Activated naive CD4-positive, alpha-beta T cell (primary cell): Measurements from ENCODE around the gene CPLX1.
"Not testable (repeated sequence)": the region's sequence is repeated elsewhere in the genome, so short reads cannot be mapped to it uniquely, and the experiment has no call there.

Experiments used
- DNase-seq, 4 experiments: peaks; one replicate each; lab custom pipeline; 2025; lab: John Stamatoyannopoulos, UW

Gene CPLX1

GRCh38 chr4:820230-821172 is 5.4 kb downstream of the CPLX1 start:
- DNase-seq: no peak

DNA sequence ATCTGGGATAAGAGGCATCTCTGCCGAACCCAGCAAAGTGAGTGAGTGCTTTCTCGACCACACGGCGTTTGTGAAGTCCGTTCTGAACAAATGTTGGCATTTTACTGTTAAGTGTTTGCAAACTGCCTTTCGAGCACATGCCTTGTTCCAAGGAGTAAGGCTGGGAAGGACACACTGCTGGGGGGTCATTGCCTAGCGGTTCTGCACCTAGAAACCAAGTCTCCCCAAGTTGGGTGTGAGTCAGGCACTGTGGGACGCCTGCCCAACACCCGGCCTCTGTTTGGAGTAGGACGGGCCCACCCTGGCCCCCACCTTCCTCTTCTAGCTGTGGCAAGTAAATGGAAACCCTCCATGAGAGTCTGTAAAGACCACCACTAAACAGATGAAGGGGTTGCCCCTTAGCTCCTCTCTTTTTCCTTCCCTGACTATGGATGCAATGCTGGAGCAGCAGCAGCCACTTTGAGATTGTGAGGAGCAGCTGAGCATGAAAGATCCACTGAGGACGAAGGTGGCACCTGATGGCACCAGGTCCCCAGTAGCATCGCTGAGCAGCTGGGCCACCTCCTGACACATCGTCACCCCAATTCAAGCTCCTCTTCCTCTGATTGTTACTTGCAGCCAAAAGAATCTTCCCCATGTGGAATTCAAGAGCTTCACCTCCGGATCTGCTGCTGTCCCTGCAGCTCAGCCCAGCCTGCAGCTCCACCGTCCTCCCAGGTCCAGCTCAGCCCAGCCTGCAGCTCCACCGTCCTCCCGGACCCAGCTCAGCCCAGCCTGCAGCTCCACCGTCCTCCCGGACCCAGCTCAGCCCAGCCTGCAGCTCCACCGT is 6.3 kb downstream of the CPLX1 start:
- no peak for DNase-seq

- no peak for DNase-seq
Measured at GRCh38 chr4:818106-818921, 7.6 kb downstream of the CPLX1 start.

DNA sequence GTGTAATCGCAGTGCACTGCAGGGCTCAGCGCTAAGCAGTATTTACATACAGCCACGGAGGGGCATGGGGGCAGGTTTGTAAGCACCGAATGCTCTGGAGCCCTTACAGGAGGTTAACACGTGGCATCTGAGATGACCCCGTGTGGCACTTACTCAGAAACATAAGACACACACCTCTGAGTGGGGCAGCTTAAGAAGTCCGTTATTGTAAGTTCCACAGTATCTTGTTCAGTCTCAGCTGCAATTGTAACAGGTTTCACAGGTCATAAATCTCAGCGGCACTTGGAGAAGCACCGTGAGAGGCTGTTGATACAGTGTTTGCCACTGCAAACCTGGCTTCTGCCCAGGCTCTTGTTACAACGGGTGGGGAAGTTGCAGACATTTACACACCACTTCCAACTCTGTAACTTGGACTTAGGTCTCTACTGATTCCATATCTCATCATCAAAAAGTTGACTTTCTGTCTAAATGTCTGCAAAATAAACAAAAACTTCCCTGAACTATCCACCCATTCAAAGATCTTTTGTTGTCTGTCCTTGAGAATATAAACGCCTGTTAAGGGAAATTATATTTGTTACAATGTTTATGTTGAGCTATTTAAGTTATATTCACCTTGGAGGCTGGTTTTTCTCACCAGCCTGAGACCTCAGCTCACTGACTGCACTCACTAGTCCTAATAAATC is 10.3 kb downstream of the CPLX1 start:
- no peak for DNase-seq

DNA sequence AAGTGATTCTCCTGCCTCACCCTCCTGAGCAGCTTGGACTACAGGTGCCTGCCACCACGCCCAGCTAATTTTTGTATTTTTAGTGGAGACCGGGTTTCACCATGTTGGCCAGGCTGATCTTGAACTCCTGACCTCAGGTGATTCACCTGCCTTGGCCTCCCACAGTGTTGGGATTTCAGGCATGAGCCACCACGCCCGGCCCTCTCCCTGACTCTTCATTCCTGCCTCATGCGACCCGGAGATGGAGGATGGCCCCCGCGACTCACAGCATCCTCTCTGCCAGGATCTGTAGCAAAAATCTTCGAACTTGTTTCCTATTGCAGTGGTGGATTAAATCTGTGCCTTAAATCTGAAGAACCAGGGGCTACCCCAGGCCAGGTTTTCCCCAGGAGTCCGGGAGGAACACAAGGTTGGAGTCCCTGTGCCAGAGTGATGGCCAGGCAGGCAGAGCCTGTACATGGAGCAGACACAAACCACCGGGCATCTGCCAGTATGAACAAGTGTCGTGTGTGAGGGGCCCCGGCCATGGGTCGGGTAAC is 11.5 kb downstream of the CPLX1 start:
- DNase-seq: no peak

- DNase-seq: no peak
Measured at GRCh38 chr4:813900-814299, 12.0 kb downstream of the CPLX1 start.

GRCh38 chr4:808860-809570 is 16.9 kb downstream of the CPLX1 start:
- no peak for DNase-seq

DNA sequence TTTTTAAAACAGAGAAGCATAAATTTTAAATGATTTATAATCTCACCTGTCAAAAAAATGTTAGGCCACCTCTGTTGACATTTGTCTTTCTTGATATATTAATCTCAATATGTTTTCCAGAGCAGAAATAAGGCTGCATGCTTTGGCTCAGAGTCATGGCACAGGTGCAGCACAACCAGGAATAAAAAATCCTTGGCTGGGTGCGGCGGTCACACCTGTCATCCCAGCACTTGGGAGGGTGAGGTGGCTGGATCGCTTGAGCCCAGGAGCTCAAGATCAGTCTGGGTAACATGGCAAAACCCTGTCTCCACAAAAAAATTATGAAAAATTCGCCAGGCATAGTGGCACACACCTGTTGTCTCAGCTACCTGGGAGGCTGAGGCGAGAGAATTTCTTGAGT is 18.1 kb downstream of the CPLX1 start:
- no peak for DNase-seq

DNA sequence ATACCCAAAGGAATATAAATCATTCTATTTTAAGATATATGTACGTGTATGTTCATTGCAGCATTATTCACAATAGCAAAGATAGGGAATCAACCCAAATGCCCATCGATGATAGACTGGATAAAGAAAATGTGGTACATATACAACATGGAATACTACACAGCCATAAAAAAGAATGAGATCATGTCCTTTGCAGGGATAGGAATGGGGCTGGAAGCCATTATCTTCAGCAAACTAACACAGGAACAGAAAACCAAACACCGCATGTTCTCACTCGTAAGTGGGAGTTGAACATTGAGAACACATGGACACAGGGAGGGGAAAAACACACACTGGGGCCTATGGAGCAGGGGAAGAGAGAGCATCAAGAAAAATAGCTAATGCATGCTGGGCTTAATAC is 18.9 kb downstream of the CPLX1 start:
- not testable (repeated sequence) for DNase-seq

- no peak for DNase-seq
Measured at GRCh38 chr4:804804-805203, 21.1 kb downstream of the CPLX1 start.

DNA sequence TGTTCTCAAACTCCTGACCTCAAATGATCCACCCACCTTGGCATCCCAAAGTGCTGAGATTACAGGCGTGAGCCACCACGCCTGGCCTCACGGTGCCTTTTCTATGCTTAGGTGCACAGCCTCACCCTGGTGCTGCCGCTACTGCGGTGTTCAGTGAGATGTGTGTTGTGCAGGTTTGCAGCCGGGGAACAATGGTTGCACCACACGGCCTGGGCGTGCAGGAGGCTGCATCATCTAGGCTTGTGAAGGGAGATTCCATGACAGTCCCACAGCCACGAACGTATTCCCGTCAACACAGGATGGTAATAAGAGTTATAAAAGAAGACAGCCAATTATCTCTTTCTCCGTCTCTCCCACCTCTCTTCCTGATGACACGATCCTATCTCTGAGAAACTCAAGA is 22.0 kb downstream of the CPLX1 start:
- no peak for DNase-seq

DNA sequence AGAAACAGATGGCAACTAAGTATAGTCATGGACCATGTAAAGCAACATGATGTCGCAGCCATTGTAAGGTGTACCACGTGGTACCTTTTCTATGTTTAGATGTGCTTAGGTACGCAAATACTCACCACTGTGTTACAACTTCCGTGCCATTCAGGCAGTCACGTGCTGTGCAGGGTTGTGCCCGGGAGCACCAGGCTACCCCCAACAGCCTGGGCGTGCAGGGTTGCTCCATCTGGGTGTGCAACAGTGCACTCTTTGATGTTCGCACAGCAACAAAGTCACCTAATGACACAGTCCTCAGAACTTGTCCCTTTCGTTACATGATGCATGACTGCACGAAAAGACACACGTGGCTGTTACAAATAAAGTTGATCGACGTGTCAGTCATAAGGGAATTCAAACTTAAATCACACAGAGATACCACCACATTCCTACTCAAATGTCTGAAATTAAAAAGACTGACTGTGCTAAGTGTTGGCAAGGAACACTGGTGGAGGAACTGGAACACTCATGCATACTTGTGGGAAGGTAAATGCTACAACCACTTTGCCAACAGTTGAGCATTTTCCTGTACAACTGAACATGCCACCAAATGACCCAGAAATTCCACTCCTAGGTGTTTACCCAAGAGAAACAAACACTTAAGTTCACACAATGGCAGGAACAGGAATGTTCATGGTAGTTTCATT is 24.3 kb downstream of the CPLX1 start:
- DNase-seq: no peak

- DNase-seq: no peak
Measured at GRCh38 chr4:797066-797465, 28.9 kb downstream of the CPLX1 start.

- no peak for DNase-seq
Measured at GRCh38 chr4:796206-796605, 29.7 kb downstream of the CPLX1 start.

- no peak for DNase-seq
Measured at GRCh38 chr4:795726-796119, 30.2 kb downstream of the CPLX1 start.

GRCh38 chr4:794900-795725 is 30.8 kb downstream of the CPLX1 start:
- DNase-seq: no peak

DNA sequence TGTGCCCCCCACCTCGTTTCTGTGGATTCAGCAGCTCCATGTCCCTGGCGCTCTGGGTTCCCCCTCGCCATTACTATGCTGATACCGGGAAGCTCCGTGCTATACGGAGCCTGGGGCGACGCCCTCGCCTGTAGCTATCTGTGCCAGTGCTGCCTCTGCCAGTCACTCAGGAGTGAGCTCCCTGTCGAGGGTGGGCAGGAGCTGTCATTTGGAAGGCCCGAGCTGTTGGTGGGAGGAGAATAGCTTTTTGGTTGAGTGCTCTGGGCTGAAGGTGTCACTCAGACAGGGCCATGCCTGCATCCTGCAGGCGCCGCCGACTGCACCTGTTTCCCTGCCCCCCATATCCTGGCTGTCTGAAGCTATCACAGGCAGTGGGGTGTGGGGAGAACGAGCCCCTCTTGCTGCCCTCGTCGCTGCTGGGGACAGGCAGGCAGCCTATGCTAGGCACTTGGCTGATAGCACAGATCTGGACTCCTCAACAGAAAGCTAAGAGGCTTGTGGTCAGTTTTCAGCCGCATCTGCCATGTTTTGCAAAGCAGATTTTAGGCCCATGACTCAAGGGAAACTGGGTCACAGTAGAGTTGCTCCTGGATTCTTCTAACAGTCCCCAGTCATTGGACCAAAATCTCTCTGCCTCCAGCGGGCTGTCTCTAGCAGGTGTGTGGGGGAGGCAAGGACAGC is 31.8 kb downstream of the CPLX1 start:
- DNase-seq: no peak

GRCh38 chr4:793093-793861 is 32.7 kb downstream of the CPLX1 start:
- no peak for DNase-seq
